Smooth muscle cell (in vitro differentiated cells): ENCODE results near the gene SLC1A7. TPM values are rescaled to one million over a fixed set of nuclear protein-coding genes. Genes with fewer than 3 reads are reported as not detected.

Experiments used
- DNase-seq: peaks from one replicate; lab custom pipeline; 2025; ENCODE audit not compliant: unreplicated experiment; lab: John Stamatoyannopoulos, UW
- H2AFZ ChIP-seq: fragments of 200-600 bp; sonication (generic); 2 replicates; pipeline ENCODE4 v1.6.0; 2016; ENCODE audit warnings: antibody characterized with exemption, low read depth, mild to moderate bottlenecking
- H3F3A ChIP-seq: fragments of 200-600 bp; sonication (generic); 2 replicates; pipeline ENCODE4 v1.6.0; 2017; ENCODE audit warnings: antibody characterized with exemption, low read depth
- H3K27ac ChIP-seq: fragments of 200-600 bp; sonication (generic); 2 replicates; pipeline ENCODE4 v1.5.1; 2016; ENCODE audit warnings: low read depth, mild to moderate bottlenecking
- H3K27me3 ChIP-seq: fragments of 200-600 bp; sonication (generic); 2 replicates; pipeline ENCODE4 v1.6.1; 2016; ENCODE audit warnings: low read depth, mild to moderate bottlenecking
- H3K36me3 ChIP-seq: fragments of 200-600 bp; sonication (generic); 2 replicates; pipeline ENCODE4 v1.5.1; 2016; ENCODE audit warnings: low read depth
- H3K4me1 ChIP-seq: fragments of 200-600 bp; sonication (generic); 2 replicates; pipeline ENCODE4 v1.5.1; 2016; ENCODE audit warnings: low read depth
- H3K4me2 ChIP-seq: fragments of 200-600 bp; sonication (generic); 2 replicates; pipeline ENCODE4 v1.6.0; 2016; ENCODE audit warnings: mild to moderate bottlenecking
- H3K4me3 ChIP-seq: fragments of 200-600 bp; sonication (generic); 2 replicates; pipeline ENCODE4 v1.5.1; 2016; ENCODE audit warnings: mild to moderate bottlenecking
- H3K79me2 ChIP-seq: fragments of 200-600 bp; sonication (generic); 2 replicates; pipeline ENCODE4 v1.6.0; 2016; ENCODE audit warnings: low read depth, mild to moderate bottlenecking
- H3K9ac ChIP-seq: fragments of 200-600 bp; sonication (generic); 2 replicates; pipeline ENCODE4 v1.6.0; 2016; ENCODE audit warnings: low read depth
- H3K9me3 ChIP-seq: fragments of 200-600 bp; sonication (generic); replicated peaks from 2 replicates; pipeline ENCODE4 v1.5.1; 2016; ENCODE audit warnings: low read depth
- H4K20me1 ChIP-seq: fragments of 200-600 bp; sonication (generic); 2 replicates; pipeline ENCODE4 v1.6.0; 2016; ENCODE audit warnings: low read depth
- WGBS: methylation state at CpG from one replicate; pipeline ENCODE4 v1.1.7; 2016; ENCODE audit warnings: low lambda C conversion rate; 5-methylcytosine and 5-hydroxymethylcytosine counted together
- polyA plus RNA-seq: library from polyadenylated mRNA; unstranded; fragments of >200 nt; fragmentation: Nextera tagmentation; extraction: Ambion mirVana; gene quantifications from 2 replicates; pipeline ENCODE4 v1.2.1, GENCODE V29; 2016
- total RNA-seq: library from RNA; depleted of rRNA; stranded (reverse); fragments of >200 nt; gene quantifications from 2 replicates; pipeline ENCODE4 v1.2.3, GENCODE V29; 2014
- TF ChIP-seq, protein P1 (sequence below): fragments of 200-600 bp; sonication (generic); IDR thresholded peaks from 2 replicates; pipeline ENCODE4 v1.5.1; 2017; ENCODE audit warnings: borderline replicate concordance, mild to moderate bottlenecking, antibody characterized with exemption; ENCODE audit not compliant: insufficient read depth, poor library complexity, severe bottlenecking

SLC1A7 gene
- total and polyA plus RNA-seq, 2 experiments from 2014 or later, result 0.05 TPM; not detected in 1

DNA sequence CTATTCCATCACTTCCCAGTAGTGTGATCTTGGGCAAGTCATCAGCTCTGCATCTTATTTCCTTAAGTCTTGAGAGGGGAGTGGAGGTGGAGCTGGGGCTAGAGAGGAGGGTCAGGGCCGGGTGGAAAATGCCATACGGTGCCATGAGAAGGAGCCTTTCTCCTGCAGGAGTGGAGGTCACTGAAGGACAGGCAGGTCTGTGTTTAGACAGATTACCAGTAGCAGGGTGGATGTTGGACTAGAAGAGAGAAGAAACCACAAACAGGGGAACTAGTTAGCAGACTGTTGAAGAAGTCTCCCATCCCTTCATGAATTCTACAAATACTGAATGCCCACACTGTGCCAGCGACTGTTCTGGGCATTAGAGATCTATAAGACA lies 40.3 kb upstream of the SLC1A7 start:
- H3K4me1 ChIP-seq, result peaks cover 3% of the 10 kb centered on the region
- no peak overlapping the region for H3K4me3 ChIP-seq
- H3K36me3 ChIP-seq, result no peaks in the 10 kb centered on the region
- peak overlapping the region; percentile 14 for H3K4me2 ChIP-seq
- TF ChIP-seq, protein P1, sequence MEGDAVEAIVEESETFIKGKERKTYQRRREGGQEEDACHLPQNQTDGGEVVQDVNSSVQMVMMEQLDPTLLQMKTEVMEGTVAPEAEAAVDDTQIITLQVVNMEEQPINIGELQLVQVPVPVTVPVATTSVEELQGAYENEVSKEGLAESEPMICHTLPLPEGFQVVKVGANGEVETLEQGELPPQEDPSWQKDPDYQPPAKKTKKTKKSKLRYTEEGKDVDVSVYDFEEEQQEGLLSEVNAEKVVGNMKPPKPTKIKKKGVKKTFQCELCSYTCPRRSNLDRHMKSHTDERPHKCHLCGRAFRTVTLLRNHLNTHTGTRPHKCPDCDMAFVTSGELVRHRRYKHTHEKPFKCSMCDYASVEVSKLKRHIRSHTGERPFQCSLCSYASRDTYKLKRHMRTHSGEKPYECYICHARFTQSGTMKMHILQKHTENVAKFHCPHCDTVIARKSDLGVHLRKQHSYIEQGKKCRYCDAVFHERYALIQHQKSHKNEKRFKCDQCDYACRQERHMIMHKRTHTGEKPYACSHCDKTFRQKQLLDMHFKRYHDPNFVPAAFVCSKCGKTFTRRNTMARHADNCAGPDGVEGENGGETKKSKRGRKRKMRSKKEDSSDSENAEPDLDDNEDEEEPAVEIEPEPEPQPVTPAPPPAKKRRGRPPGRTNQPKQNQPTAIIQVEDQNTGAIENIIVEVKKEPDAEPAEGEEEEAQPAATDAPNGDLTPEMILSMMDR, result no peak
- no peaks in the 10 kb centered on the region for H3K79me2 ChIP-seq
- DNase-seq, result no peak
- no peak overlapping the region for H2AFZ ChIP-seq
- no peak overlapping the region for H3K9ac ChIP-seq
- no peak overlapping the region for H3K27ac ChIP-seq
- no peaks in the 10 kb centered on the region for H4K20me1 ChIP-seq
- H3K9me3 ChIP-seq, result no peaks in the 10 kb centered on the region
- H3K27me3 ChIP-seq, result no peaks in the 10 kb centered on the region
- 78% methylated on average over 3 of the region's 3 CpGs for WGBS
- no peaks in the 10 kb centered on the region for H3F3A ChIP-seq

DNA sequence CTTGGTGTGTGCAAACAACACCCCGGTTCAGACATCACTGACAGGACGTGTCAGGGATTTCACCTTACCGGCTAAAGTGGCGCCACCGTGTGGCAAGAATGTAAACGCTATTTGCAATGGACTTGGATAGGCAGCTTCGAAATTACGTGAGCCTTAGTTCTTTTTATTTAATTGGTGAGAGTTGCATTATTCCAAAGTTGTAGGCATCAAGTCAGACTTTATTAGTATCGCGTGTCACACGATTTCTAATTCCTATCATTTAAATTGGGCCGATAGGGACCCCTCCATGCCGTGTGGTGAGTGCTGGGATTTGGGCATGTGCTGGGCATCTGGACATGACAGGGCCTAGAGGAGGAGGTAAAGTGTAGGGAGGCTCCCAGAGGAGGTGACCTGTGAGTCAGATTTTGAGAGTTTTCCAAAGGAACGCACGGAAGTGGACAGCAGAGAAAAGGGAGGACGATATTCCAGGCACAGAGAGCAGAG lies 39.7 kb upstream of the SLC1A7 start:
- Histone ChIP-seq H2AFZ (no peak overlapping the region), H3K4me2 (no peak overlapping the region), H3K4me3 (no peak overlapping the region), H3K27me3 (no peaks in the 10 kb centered on the region), H3K36me3 (no peaks in the 10 kb centered on the region), H3K9ac (no peak overlapping the region), H3K4me1 (peaks cover 3% of the 10 kb centered on the region), H3F3A (no peaks in the 10 kb centered on the region), H4K20me1 (no peaks in the 10 kb centered on the region), H3K9me3 (no peaks in the 10 kb centered on the region), H3K79me2 (no peaks in the 10 kb centered on the region), H3K27ac (no peak overlapping the region)
- TF ChIP-seq, protein P1, result peak; percentile 87
- DNase-seq, result no peak
- WGBS, result 28% methylated on average over 16 of the region's 16 CpGs

DNA sequence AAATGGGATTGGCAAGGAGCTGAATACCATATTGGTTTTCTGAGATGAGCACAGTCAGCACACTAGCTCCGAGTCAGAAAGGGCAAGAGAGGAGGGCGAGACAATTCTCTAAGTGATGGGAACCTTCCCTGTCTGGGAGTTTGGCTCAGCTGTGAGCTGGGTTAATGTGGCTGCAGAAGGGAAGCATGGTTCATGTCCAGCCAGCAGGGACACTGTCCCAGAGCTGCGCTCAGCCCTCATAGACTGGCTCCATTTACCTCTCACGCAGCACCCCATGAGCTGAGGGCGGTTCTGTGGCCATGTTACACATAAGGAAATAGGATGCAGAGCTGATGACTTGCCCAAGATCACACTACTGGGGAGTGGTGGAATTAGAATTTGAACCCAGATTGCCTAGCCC lies 38.5 kb upstream of the SLC1A7 start:
- TF ChIP-seq, protein P1, result no peak
- Histone ChIP-seq H3K79me2 (no peaks in the 10 kb centered on the region), H3K4me3 (no peak overlapping the region), H3K27ac (no peak overlapping the region), H3K27me3 (no peaks in the 10 kb centered on the region), H4K20me1 (no peaks in the 10 kb centered on the region), H2AFZ (no peak overlapping the region), H3K4me1 (peaks cover 3% of the 10 kb centered on the region), H3K9me3 (no peaks in the 10 kb centered on the region), H3K36me3 (no peaks in the 10 kb centered on the region), H3F3A (no peaks in the 10 kb centered on the region), H3K4me2 (no peak overlapping the region), H3K9ac (no peak overlapping the region)
- no peak for DNase-seq
- 93% methylated on average over 5 of the region's 5 CpGs for WGBS

DNA sequence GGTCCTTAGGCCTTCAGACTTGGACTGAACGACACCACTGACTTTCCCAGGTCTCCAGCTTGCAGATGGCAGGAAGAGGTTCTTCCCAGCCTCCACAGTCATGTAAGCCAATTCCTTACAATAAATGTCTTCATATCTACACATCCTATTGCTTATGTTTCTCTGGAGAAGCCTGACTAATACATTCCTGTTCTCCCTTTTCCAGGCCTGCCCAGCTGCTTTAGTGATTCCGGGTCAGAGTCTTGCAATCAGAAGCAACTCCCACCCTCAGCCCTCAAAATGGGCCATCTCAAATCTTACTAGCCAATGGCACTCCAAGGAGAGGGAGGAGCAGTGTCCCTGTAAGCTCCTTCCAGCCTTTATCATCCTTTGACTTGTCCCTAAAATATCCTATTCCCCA lies 37.8 kb upstream of the SLC1A7 start:
- no peaks in the 10 kb centered on the region for H4K20me1 ChIP-seq
- H3K4me2 ChIP-seq, result no peak overlapping the region
- H3K27me3 ChIP-seq, result no peaks in the 10 kb centered on the region
- WGBS, result 61% methylated on average over 2 of the region's 2 CpGs
- no peaks in the 10 kb centered on the region for H3F3A ChIP-seq
- no peaks in the 10 kb centered on the region for H3K36me3 ChIP-seq
- no peak for DNase-seq
- no peaks in the 10 kb centered on the region for H3K9me3 ChIP-seq
- no peak overlapping the region for H3K9ac ChIP-seq
- TF ChIP-seq, protein P1, result no peak
- H3K4me3 ChIP-seq, result no peak overlapping the region
- H2AFZ ChIP-seq, result peak overlapping the region; percentile 58
- H3K4me1 ChIP-seq, result peaks cover 3% of the 10 kb centered on the region
- no peaks in the 10 kb centered on the region for H3K79me2 ChIP-seq
- H3K27ac ChIP-seq, result no peak overlapping the region
